ENCODE results near the gene GPR25.

GPR25 gene

GRCh38 chr1:200887772-200888348 is 15.1 kb downstream of the GPR25 start:
- in situ Hi-C loops (cut with MboI; ENCODE audit: low sequenced_read_pairs, unreplicated experiment): no loop called here
- TF ChIP-seq CTCF (IDR thresholded peaks at IDR 0.05; ENCODE audit: borderline replicate concordance, control extremely low read depth, extremely low read depth, insufficient read depth, missing control alignments): no peak
- no peak for DNase-seq (ENCODE audit: low spot score)

- peak; percentile 80 for DNase-seq (ENCODE audit: low spot score)
Observed at GRCh38 chr1:200888349-200888838, 15.6 kb downstream of the GPR25 start.

GRCh38 chr1:200889571-200889970 is 16.8 kb downstream of the GPR25 start:
- no peak for TF ChIP-seq CTCF (IDR thresholded peaks at IDR 0.05; ENCODE audit: borderline replicate concordance, control extremely low read depth, extremely low read depth, insufficient read depth, missing control alignments)
- in situ Hi-C loops (cut with MboI; ENCODE audit: low sequenced_read_pairs, unreplicated experiment): no loop called here
- peak; percentile 40 for DNase-seq (ENCODE audit: low spot score)

More at GRCh38 chr1:200888349-200888838, 15.6 kb downstream of the GPR25 start:
- in situ Hi-C loops (cut with MboI; ENCODE audit: low sequenced_read_pairs, unreplicated experiment): no loop called here
- TF ChIP-seq CTCF (IDR thresholded peaks at IDR 0.05; ENCODE audit: borderline replicate concordance, control extremely low read depth, extremely low read depth, insufficient read depth, missing control alignments): no peak

- TF ChIP-seq CTCF (IDR thresholded peaks at IDR 0.05; ENCODE audit: borderline replicate concordance, control extremely low read depth, extremely low read depth, insufficient read depth, missing control alignments): no peak
- no peak for DNase-seq (ENCODE audit: low spot score)
- in situ Hi-C loops (cut with MboI; ENCODE audit: low sequenced_read_pairs, unreplicated experiment): no loop called here
Observed at GRCh38 chr1:200890027-200890426, 17.2 kb downstream of the GPR25 start.

- DNase-seq (ENCODE audit: low spot score): peak; percentile 71
- TF ChIP-seq CTCF (IDR thresholded peaks at IDR 0.05; ENCODE audit: borderline replicate concordance, control extremely low read depth, extremely low read depth, insufficient read depth, missing control alignments): peak; percentile 57
- in situ Hi-C loops (cut with MboI; ENCODE audit: low sequenced_read_pairs, unreplicated experiment): no loop called here
Observed at GRCh38 chr1:200890818-200891773, 18.3 kb downstream of the GPR25 start.

- TF ChIP-seq CTCF (IDR thresholded peaks at IDR 0.05; ENCODE audit: borderline replicate concordance, control extremely low read depth, extremely low read depth, insufficient read depth, missing control alignments): no peak
- in situ Hi-C loops (cut with MboI; ENCODE audit: low sequenced_read_pairs, unreplicated experiment): no loop called here
- no peak for DNase-seq (ENCODE audit: low spot score)
Observed at GRCh38 chr1:200891774-200892157, 19.0 kb downstream of the GPR25 start.

Measured in GM13976 (cell line).